Measurements from ENCODE around the gene FGF12. TPM values are rescaled to one million over a fixed set of nuclear protein-coding genes. Genes with fewer than 3 reads are reported as not detected.

Gene FGF12
- total RNA-seq, 1 experiment from 2014 or later = 0.07 TPM

DNA sequence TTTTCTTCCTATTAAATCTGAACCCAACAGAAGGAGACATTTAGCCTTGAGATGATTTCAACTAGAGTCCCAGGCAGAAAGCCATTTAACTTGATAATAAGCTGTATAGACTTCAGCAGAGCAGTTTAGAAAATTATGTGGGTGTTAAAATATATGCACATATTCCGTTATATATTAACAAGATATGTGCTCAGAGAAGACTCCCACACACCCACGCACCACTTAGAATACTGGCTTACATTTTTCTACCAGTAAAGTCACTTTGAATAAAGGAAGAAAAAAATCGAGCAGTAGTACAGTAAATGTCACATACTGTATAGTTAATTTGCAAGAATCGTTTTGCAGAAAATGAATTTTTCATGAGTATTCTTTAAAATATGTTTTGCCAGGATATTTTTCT, 599.3 kb downstream of the FGF12 start:
- ChIA-PET RAD21 (ENCODE audit: low non-redundant PET in 1 of 2, low total read pairs in 2 of 2, uncharacterized antibody in 2 of 2, unreplicated experiment in 2 of 2) (no interaction called here), CTCF (no interaction called here), POLR2A (no interaction called here)
- H3K4me1 ChIP-seq (ENCODE audit: control insufficient read depth in 1 of 2, insufficient read depth in 2 of 2, low read length in 2 of 2) = no peaks in the 10 kb centered on the region
- no peak overlapping the region for H3K4me3 ChIP-seq (replicated peaks in 1 of 2; ENCODE audit: low read depth in 1 of 2, low read length in 2 of 2)
- TF ChIP-seq, protein P1, sequence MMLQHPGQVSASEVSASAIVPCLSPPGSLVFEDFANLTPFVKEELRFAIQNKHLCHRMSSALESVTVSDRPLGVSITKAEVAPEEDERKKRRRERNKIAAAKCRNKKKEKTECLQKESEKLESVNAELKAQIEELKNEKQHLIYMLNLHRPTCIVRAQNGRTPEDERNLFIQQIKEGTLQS (IDR thresholded peaks at IDR 0.05) = no peak
- TF ChIP-seq SIN3A (IDR thresholded peaks at IDR 0.05; ENCODE audit: low read depth) (no peak), EZH2phosphoT487 (IDR thresholded peaks at IDR 0.05; ENCODE audit: borderline replicate concordance) (no peak)
- DNase-seq (ENCODE audit: low read depth, low spot score) (no peak), ATAC-seq (no peak)
- no peaks in the 10 kb centered on the region for H3K9me3 ChIP-seq (ENCODE audit: control insufficient read depth in 1 of 2, insufficient read depth in 1 of 2, low read depth in 1 of 2, low read length in 2 of 2)
- H3K9ac ChIP-seq (ENCODE audit: low read length) = no peak overlapping the region
- no peaks in the 10 kb centered on the region for H3K79me2 ChIP-seq (ENCODE audit: insufficient read depth, low read length)
- intact Hi-C loops (cut with micrococcal nuclease) = no loop called here
- no peaks in the 10 kb centered on the region for H3K9me2 ChIP-seq (ENCODE audit: insufficient read depth)
- H3K4me2 ChIP-seq (ENCODE audit: low read length) = no peak overlapping the region
- H4K20me1 ChIP-seq (ENCODE audit: insufficient read depth) = no peaks in the 10 kb centered on the region
- no peak overlapping the region for H3K27ac ChIP-seq (ENCODE audit: low read depth, low read length)
- BruUV-seq (replicated peaks) = no TSS peak
- H3K36me3 ChIP-seq (ENCODE audit: control insufficient read depth in 1 of 2, insufficient read depth in 2 of 2, low read length in 2 of 2) = no peaks in the 10 kb centered on the region
- no peaks in the 10 kb centered on the region for H3K27me3 ChIP-seq (ENCODE audit: insufficient read depth, low read length)
- H2AFZ ChIP-seq (ENCODE audit: low read depth, low read length, poor library complexity, severe bottlenecking) = no peak overlapping the region

DNA sequence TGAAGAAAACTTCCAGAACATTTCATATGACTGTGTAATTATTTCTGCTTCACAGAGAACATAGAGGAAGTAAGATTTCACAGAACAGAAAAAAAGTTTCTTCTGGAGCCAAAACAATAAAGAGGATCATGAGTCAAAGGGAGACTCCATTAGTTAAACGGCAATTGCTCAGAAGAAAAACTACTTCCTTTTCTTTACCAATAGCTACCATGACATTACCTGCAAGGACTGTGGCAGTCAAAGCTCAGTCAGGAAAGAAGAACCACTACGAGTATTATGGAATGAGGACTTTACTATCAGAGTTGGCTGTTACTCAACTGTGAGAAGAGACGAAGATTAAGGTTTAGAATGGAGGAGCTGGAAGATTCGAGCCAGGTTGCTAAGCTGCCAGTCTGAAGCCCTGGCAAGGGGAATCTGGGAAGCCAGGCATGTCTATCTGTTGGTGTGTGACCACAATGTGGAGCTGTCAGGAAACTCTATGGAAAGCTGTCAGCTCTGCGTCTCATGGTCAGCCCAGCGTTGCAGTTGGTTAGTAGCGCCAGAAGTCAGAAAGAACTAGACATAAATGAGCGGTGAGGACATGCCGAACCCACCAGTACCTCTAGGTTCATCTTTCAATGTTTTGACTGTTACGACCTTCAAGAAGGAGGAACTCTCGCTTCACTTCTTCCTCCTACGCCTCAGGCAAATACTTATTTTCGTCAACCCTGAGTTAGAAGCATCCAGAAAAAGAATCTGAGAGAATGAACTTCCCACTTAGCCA, 604.3 kb downstream of the FGF12 start:
- Histone ChIP-seq H3K4me2 (ENCODE audit: low read length) (no peak overlapping the region), H4K20me1 (ENCODE audit: insufficient read depth) (no peaks in the 10 kb centered on the region), H3K4me1 (ENCODE audit: control insufficient read depth in 1 of 2, insufficient read depth in 2 of 2, low read length in 2 of 2) (no peaks in the 10 kb centered on the region), H3K27me3 (ENCODE audit: insufficient read depth, low read length) (no peaks in the 10 kb centered on the region), H2AFZ (ENCODE audit: low read depth, low read length, poor library complexity, severe bottlenecking) (no peak overlapping the region), H3K9me2 (ENCODE audit: insufficient read depth) (no peaks in the 10 kb centered on the region; the same call in 1 of the 2 replicates), H3K9me3 (ENCODE audit: control insufficient read depth in 1 of 2, insufficient read depth in 1 of 2, low read depth in 1 of 2, low read length in 2 of 2) (no peaks in the 10 kb centered on the region), H3K9ac (ENCODE audit: low read length) (no peak overlapping the region), H3K4me3 (replicated peaks in 1 of 2; ENCODE audit: low read depth in 1 of 2, low read length in 2 of 2) (no peak overlapping the region), H3K36me3 (ENCODE audit: control insufficient read depth in 1 of 2, insufficient read depth in 2 of 2, low read length in 2 of 2) (no peaks in the 10 kb centered on the region), H3K79me2 (ENCODE audit: insufficient read depth, low read length) (no peaks in the 10 kb centered on the region), H3K27ac (ENCODE audit: low read depth, low read length) (no peak overlapping the region)
- BruUV-seq (replicated peaks) = no TSS peak
- intact Hi-C loops (cut with micrococcal nuclease) = no loop called here
- ChIA-PET CTCF (no interaction called here), POLR2A (no interaction called here), RAD21 (ENCODE audit: low non-redundant PET in 1 of 2, low total read pairs in 2 of 2, uncharacterized antibody in 2 of 2, unreplicated experiment in 2 of 2) (no interaction called here)
- DNase-seq (ENCODE audit: low read depth, low spot score) (no peak), ATAC-seq (no peak)
- TF ChIP-seq EZH2phosphoT487 (IDR thresholded peaks at IDR 0.05; ENCODE audit: borderline replicate concordance) (no peak), CBX3 (IDR thresholded peaks at IDR 0.05; ENCODE audit: low read depth) (no peak), CEBPB (IDR thresholded peaks at IDR 0.05; ENCODE audit: low read depth) (no peak), EGR1 (IDR thresholded peaks at IDR 0.05; ENCODE audit: low read depth) (no peak), RAD21 (IDR thresholded peaks at IDR 0.05; ENCODE audit: low read depth) (no peak), SRF (IDR thresholded peaks at IDR 0.05; ENCODE audit: low read depth) (no peak), ELF1 (IDR thresholded peaks at IDR 0.05; ENCODE audit: borderline replicate concordance, low read depth) (no peak), JUND (IDR thresholded peaks at IDR 0.05) (no peak)
- TF ChIP-seq, protein P2, sequence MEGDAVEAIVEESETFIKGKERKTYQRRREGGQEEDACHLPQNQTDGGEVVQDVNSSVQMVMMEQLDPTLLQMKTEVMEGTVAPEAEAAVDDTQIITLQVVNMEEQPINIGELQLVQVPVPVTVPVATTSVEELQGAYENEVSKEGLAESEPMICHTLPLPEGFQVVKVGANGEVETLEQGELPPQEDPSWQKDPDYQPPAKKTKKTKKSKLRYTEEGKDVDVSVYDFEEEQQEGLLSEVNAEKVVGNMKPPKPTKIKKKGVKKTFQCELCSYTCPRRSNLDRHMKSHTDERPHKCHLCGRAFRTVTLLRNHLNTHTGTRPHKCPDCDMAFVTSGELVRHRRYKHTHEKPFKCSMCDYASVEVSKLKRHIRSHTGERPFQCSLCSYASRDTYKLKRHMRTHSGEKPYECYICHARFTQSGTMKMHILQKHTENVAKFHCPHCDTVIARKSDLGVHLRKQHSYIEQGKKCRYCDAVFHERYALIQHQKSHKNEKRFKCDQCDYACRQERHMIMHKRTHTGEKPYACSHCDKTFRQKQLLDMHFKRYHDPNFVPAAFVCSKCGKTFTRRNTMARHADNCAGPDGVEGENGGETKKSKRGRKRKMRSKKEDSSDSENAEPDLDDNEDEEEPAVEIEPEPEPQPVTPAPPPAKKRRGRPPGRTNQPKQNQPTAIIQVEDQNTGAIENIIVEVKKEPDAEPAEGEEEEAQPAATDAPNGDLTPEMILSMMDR (IDR thresholded peaks at IDR 0.05 in 2 of 3, conservative IDR thresholded peaks at IDR 0.05 in 1 of 3; ENCODE audit: borderline replicate concordance in 1 of 3, insufficient read depth in 1 of 3, low read depth in 2 of 3, low read length in 2 of 3) = no peak
- TF ChIP-seq, protein P3, sequence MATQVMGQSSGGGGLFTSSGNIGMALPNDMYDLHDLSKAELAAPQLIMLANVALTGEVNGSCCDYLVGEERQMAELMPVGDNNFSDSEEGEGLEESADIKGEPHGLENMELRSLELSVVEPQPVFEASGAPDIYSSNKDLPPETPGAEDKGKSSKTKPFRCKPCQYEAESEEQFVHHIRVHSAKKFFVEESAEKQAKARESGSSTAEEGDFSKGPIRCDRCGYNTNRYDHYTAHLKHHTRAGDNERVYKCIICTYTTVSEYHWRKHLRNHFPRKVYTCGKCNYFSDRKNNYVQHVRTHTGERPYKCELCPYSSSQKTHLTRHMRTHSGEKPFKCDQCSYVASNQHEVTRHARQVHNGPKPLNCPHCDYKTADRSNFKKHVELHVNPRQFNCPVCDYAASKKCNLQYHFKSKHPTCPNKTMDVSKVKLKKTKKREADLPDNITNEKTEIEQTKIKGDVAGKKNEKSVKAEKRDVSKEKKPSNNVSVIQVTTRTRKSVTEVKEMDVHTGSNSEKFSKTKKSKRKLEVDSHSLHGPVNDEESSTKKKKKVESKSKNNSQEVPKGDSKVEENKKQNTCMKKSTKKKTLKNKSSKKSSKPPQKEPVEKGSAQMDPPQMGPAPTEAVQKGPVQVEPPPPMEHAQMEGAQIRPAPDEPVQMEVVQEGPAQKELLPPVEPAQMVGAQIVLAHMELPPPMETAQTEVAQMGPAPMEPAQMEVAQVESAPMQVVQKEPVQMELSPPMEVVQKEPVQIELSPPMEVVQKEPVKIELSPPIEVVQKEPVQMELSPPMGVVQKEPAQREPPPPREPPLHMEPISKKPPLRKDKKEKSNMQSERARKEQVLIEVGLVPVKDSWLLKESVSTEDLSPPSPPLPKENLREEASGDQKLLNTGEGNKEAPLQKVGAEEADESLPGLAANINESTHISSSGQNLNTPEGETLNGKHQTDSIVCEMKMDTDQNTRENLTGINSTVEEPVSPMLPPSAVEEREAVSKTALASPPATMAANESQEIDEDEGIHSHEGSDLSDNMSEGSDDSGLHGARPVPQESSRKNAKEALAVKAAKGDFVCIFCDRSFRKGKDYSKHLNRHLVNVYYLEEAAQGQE (IDR thresholded peaks at IDR 0.05; ENCODE audit: low read depth) = no peak
- TF ChIP-seq, protein P1 (IDR thresholded peaks at IDR 0.05) = no peak
